Skin epidermis (tissue), 12 donors: Measurements from ENCODE around the gene CDKN2C.
"Not testable (repeated sequence)": the region's sequence is repeated elsewhere in the genome, so short reads cannot be mapped to it uniquely, and the experiment has no call there.

Experiments
- H3K27ac ChIP-seq, 21 experiments: fragments of 200-600 bp; sonication (generic) in 11 of 21; one replicate each; pipeline ENCODE4 v1.5.0; 2020; ENCODE audit warnings: mild to moderate bottlenecking in 3 of 21, inconsistent platforms in 2 of 21, moderate library complexity in 2 of 21
- H3K4me3 ChIP-seq, 7 experiments: fragments of 200-600 bp; sonication (generic) in 2 of 7; one replicate each; pipeline ENCODE4 v1.5.0; 2020; ENCODE audit warnings: inconsistent platforms in 2 of 7, mild to moderate bottlenecking in 2 of 7, moderate library complexity in 1 of 7

Gene CDKN2C

GRCh38 chr1:50969611-50970508, at the start of gene CDKN2C:
TSS of gene CDKN2C (plus strand) at chr1:50970245. CDS start at chr1:50970369, 124 bp downstream.
- Histone ChIP-seq H3K4me3 (peak within 1 kb of the TSS; percentile 48 to 93 (median 81)), H3K27ac (peak within 1 kb of the TSS; percentile 39 to 99 (median 94))

- H3K27ac ChIP-seq, result no peak overlapping the region
Observed at GRCh38 chr1:50920409-50920808, 49.6 kb upstream of the CDKN2C start.

GRCh38 chr1:50921029-50921428, 49.0 kb upstream of the CDKN2C start:
- Histone ChIP-seq H3K4me3 (no peak overlapping the region), H3K27ac (no peak overlapping the region)

More at GRCh38 chr1:50920409-50920808, 49.6 kb upstream of the CDKN2C start:
- no peak overlapping the region for H3K4me3 ChIP-seq

GRCh38 chr1:50923564-50923963, 46.5 kb upstream of the CDKN2C start:
- Histone ChIP-seq H3K27ac (no peak overlapping the region), H3K4me3 (no peak overlapping the region)

- no peak overlapping the region for H3K4me3 ChIP-seq
- no peak overlapping the region for H3K27ac ChIP-seq
Observed at GRCh38 chr1:50929376-50929958, 40.6 kb upstream of the CDKN2C start.

GRCh38 chr1:50930193-50930592, 39.9 kb upstream of the CDKN2C start:
- Histone ChIP-seq H3K4me3 (no peak overlapping the region), H3K27ac (no peak overlapping the region)

GRCh38 chr1:50930965-50931737, 38.9 kb upstream of the CDKN2C start:
- no peak overlapping the region for H3K27ac ChIP-seq
- H3K4me3 ChIP-seq, result no peak overlapping the region

GRCh38 chr1:50932043-50932442, 38.0 kb upstream of the CDKN2C start:
- not testable (repeated sequence) for H3K4me3 ChIP-seq, H3K27ac ChIP-seq

- not testable (repeated sequence) for H3K4me3 ChIP-seq, H3K27ac ChIP-seq
Observed at GRCh38 chr1:50933770-50934169, 36.3 kb upstream of the CDKN2C start.

- no peak overlapping the region for H3K27ac ChIP-seq
- no peak overlapping the region for H3K4me3 ChIP-seq
Observed at GRCh38 chr1:50934838-50935237, 35.2 kb upstream of the CDKN2C start.

- not testable (repeated sequence) for H3K4me3 ChIP-seq, H3K27ac ChIP-seq
Observed at GRCh38 chr1:50935276-50935675, 34.8 kb upstream of the CDKN2C start.

GRCh38 chr1:50936321-50936720, 33.7 kb upstream of the CDKN2C start:
- Histone ChIP-seq H3K27ac (no peak overlapping the region), H3K4me3 (no peak overlapping the region)

GRCh38 chr1:50940291-50940690, 29.8 kb upstream of the CDKN2C start:
- no peak overlapping the region for H3K4me3 ChIP-seq
- no peak overlapping the region for H3K27ac ChIP-seq

GRCh38 chr1:50942334-50942733, 27.7 kb upstream of the CDKN2C start:
- Histone ChIP-seq H3K4me3 (no peak overlapping the region), H3K27ac (no peak overlapping the region)

- Histone ChIP-seq H3K4me3 (no peak overlapping the region), H3K27ac (no peak overlapping the region)
Observed at GRCh38 chr1:50949286-50949982, 20.6 kb upstream of the CDKN2C start.

- no peak overlapping the region for H3K4me3 ChIP-seq
- H3K27ac ChIP-seq, result no peak overlapping the region
Observed at GRCh38 chr1:50950396-50950795, 19.6 kb upstream of the CDKN2C start.

GRCh38 chr1:50952566-50952965, 17.5 kb upstream of the CDKN2C start:
- H3K4me3 ChIP-seq, H3K27ac ChIP-seq: not testable (repeated sequence)

- no peak overlapping the region for H3K27ac ChIP-seq
Observed at GRCh38 chr1:50955116-50955515, 14.9 kb upstream of the CDKN2C start.

GRCh38 chr1:50959303-50959912, 10.6 kb upstream of the CDKN2C start:
- peak overlapping the region in 20 of 21 experiments; percentile 63 to 91 (median 86) for H3K27ac ChIP-seq
- H3K4me3 ChIP-seq, result peak overlapping the region; percentile 59 to 75 (median 68)

More at GRCh38 chr1:50955116-50955515, 14.9 kb upstream of the CDKN2C start:
- H3K4me3 ChIP-seq, result no peak overlapping the region
